SK-N-SH treated with all-trans-retinoic acid at 6 μM for 48 hours (cell line): ENCODE results near the gene ZFAND3.

Experiments used
- ATAC-seq: fragments of 200-7000 bp; cut with Tn5 transposase; 3 replicates; pipeline ENCODE4 v1.9.1; 2020; ENCODE audit warnings: mild to moderate bottlenecking, moderate library complexity
- ARNTL ChIP-seq: fragments of 450-650 bp; formaldehyde crosslinking; IDR thresholded peaks from 2 replicates; pipeline ENCODE4 v1.5.0; 2020; ENCODE audit warnings: low read depth, mild to moderate bottlenecking, moderate library complexity, borderline replicate concordance
- BACH2 ChIP-seq: fragments of 250-450 bp; sonication (Bioruptor Pico); IDR thresholded peaks from 2 replicates; pipeline ENCODE4 v1.9.0; 2021; ENCODE audit warnings: mild to moderate bottlenecking, borderline replicate concordance
- CSDC2 ChIP-seq: fragments of 250-450 bp; sonication (Bioruptor Pico); IDR thresholded peaks from 2 replicates; pipeline ENCODE4 v1.5.0; 2020; ENCODE audit warnings: mild to moderate bottlenecking, moderate library complexity
- ESRRG ChIP-seq: fragments of 250-450 bp; sonication (Bioruptor Pico); IDR thresholded peaks from 2 replicates; pipeline ENCODE4 v1.6.1; 2021; ENCODE audit warnings: mild to moderate bottlenecking
- GLIS3 ChIP-seq: fragments of 250-450 bp; sonication (Bioruptor Pico); IDR thresholded peaks from 2 replicates; pipeline ENCODE4 v1.5.0; 2020; ENCODE audit warnings: mild to moderate bottlenecking, moderate library complexity
- ISL1 ChIP-seq: fragments of 250-450 bp; sonication (Bioruptor Pico); IDR thresholded peaks from 2 replicates; pipeline ENCODE4 v2.1.2; 2022; ENCODE audit warnings: mild to moderate bottlenecking, moderate library complexity
- OSR1 ChIP-seq: fragments of 250-450 bp; sonication (Bioruptor Pico); IDR thresholded peaks from 2 replicates; pipeline ENCODE4 v1.8.0; 2022; ENCODE audit warnings: moderate library complexity, mild to moderate bottlenecking, inconsistent platforms
- PPARA ChIP-seq: fragments of 250-450 bp; sonication (Bioruptor Pico); IDR thresholded peaks from 2 replicates; pipeline ENCODE4 v1.5.0; 2020; ENCODE audit warnings: mild to moderate bottlenecking, borderline replicate concordance
- RARB ChIP-seq: fragments of 250-450 bp; sonication (Bioruptor Pico); IDR thresholded peaks from 2 replicates; pipeline ENCODE4 v1.8.0; 2021; ENCODE audit warnings: mild to moderate bottlenecking, moderate library complexity
- SNAI2 ChIP-seq: fragments of 250-450 bp; sonication (Bioruptor Pico); IDR thresholded peaks from 2 replicates; pipeline ENCODE4 v1.5.0; 2020; ENCODE audit warnings: mild to moderate bottlenecking, moderate library complexity
- TCF4 ChIP-seq: fragments of 250-450 bp; sonication (Bioruptor Pico); IDR thresholded peaks from 2 replicates; pipeline ENCODE4 v1.8.0; 2021; ENCODE audit warnings: mild to moderate bottlenecking, moderate library complexity, borderline replicate concordance
- TOX ChIP-seq: fragments of 250-450 bp; sonication (Bioruptor Pico); IDR thresholded peaks from 2 replicates; pipeline ENCODE4 v1.8.0; 2021; ENCODE audit warnings: mild to moderate bottlenecking, moderate library complexity, borderline replicate concordance
- ZC3H10 ChIP-seq: fragments of 250-450 bp; sonication (Bioruptor Pico); IDR thresholded peaks from 2 replicates; pipeline ENCODE4 v1.5.1; 2021; ENCODE audit warnings: mild to moderate bottlenecking, moderate library complexity
- ZFP3 ChIP-seq: fragments of 250-450 bp; sonication (Bioruptor Pico); IDR thresholded peaks from 2 replicates; pipeline ENCODE4 v1.5.0; 2020; ENCODE audit warnings: mild to moderate bottlenecking, moderate library complexity
- ZFP30 ChIP-seq: fragments of 450-650 bp; formaldehyde crosslinking; IDR thresholded peaks from 2 replicates; pipeline ENCODE4 v1.5.0; 2022; ENCODE audit warnings: mild to moderate bottlenecking, moderate library complexity
- ZNF70 ChIP-seq: fragments of 450-650 bp; formaldehyde crosslinking; IDR thresholded peaks from 2 replicates; pipeline ENCODE4 v1.5.0; 2020; ENCODE audit warnings: mild to moderate bottlenecking, moderate library complexity
- ZNF8 ChIP-seq: fragments of 450-650 bp; formaldehyde crosslinking; IDR thresholded peaks from 2 replicates; pipeline ENCODE4 v1.5.0; 2020; ENCODE audit warnings: mild to moderate bottlenecking, moderate library complexity
- TF ChIP-seq, protein P1 (sequence below): fragments of 250-450 bp; sonication (Bioruptor Pico); IDR thresholded peaks from 2 replicates; pipeline ENCODE4 v1.8.0; 2020; ENCODE audit warnings: mild to moderate bottlenecking, moderate library complexity, borderline replicate concordance
- TF ChIP-seq, protein P2 (sequence below): fragments of 250-450 bp; sonication (Bioruptor Pico); IDR thresholded peaks from 2 replicates; pipeline ENCODE4 v1.8.0; 2021; ENCODE audit warnings: low read depth, mild to moderate bottlenecking, moderate library complexity, borderline replicate concordance
- TF ChIP-seq, protein P3 (sequence below): fragments of 250-450 bp; sonication (Bioruptor Pico); IDR thresholded peaks from 2 replicates; pipeline ENCODE4 v1.5.1; 2021; ENCODE audit warnings: mild to moderate bottlenecking, moderate library complexity
- TF ChIP-seq, protein P4 (sequence below): fragments of 250-450 bp; sonication (Bioruptor Pico); IDR thresholded peaks from 2 replicates; pipeline ENCODE4 v1.5.1; 2020; ENCODE audit warnings: low read depth, mild to moderate bottlenecking, moderate library complexity

The ZFAND3 gene

DNA sequence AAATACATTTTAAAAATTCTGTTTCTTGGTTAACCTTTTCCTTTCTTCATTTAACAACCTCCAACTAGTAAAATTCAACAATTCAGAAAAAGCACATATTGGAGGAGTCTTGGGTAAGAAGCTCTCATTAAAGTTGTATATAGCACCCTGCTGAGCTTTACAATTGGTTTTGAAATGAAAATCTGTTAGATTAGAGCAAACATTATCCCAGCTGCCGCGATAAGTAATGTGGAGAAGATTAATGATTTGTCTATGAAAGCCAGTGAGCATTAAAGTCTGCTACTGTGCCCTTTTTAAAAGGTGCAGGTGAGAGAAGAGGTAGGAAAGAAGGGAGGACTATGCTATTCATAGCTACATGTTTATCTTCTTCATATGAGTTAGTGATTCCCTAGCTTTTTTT, 201.5 kb downstream of the ZFAND3 start:
- no peak for ATAC-seq
- TF ChIP-seq ZFP30 (no peak), PPARA (no peak), ZC3H10 (CRISPR knock-in tag) (no peak), TOX (CRISPR knock-in tag) (no peak), ESRRG (CRISPR knock-in tag) (no peak)

DNA sequence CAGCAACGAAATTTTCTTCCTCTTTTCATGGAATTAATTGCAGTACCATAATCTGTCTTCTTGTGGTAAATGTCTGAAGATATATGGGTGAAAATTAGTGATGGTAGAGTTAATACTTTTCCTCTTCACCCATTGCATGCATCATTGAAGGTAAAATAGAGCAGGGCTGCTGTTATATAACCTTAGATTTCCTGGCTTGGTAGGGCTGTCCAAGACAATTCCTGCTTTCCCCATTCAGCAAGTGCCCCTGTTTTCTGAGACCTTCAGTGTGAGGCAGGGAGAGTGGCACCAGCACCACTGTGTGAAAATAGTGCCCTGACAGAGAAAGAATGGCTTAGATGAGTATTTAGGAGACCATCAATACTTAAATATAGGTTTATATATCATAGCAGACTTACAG, 202.0 kb downstream of the ZFAND3 start:
- no peak for ATAC-seq
- TF ChIP-seq SNAI2 (CRISPR knock-in tag) = no peak
- TF ChIP-seq TOX (CRISPR knock-in tag) = no peak
- no peak for TF ChIP-seq ZNF8 (CRISPR knock-in tag)
- TF ChIP-seq, protein P1, sequence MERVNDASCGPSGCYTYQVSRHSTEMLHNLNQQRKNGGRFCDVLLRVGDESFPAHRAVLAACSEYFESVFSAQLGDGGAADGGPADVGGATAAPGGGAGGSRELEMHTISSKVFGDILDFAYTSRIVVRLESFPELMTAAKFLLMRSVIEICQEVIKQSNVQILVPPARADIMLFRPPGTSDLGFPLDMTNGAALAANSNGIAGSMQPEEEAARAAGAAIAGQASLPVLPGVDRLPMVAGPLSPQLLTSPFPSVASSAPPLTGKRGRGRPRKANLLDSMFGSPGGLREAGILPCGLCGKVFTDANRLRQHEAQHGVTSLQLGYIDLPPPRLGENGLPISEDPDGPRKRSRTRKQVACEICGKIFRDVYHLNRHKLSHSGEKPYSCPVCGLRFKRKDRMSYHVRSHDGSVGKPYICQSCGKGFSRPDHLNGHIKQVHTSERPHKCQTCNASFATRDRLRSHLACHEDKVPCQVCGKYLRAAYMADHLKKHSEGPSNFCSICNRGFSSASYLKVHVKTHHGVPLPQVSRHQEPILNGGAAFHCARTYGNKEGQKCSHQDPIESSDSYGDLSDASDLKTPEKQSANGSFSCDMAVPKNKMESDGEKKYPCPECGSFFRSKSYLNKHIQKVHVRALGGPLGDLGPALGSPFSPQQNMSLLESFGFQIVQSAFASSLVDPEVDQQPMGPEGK = no peak
- TF ChIP-seq, protein P2, sequence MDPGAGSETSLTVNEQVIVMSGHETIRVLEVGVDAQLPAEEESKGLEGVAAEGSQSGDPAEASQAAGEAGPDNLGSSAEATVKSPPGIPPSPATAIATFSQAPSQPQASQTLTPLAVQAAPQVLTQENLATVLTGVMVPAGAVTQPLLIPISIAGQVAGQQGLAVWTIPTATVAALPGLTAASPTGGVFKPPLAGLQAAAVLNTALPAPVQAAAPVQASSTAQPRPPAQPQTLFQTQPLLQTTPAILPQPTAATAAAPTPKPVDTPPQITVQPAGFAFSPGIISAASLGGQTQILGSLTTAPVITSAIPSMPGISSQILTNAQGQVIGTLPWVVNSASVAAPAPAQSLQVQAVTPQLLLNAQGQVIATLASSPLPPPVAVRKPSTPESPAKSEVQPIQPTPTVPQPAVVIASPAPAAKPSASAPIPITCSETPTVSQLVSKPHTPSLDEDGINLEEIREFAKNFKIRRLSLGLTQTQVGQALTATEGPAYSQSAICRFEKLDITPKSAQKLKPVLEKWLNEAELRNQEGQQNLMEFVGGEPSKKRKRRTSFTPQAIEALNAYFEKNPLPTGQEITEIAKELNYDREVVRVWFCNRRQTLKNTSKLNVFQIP (CRISPR knock-in tag) = no peak
- TF ChIP-seq ZNF70 (CRISPR knock-in tag) = no peak
- no peak for TF ChIP-seq GLIS3 (CRISPR knock-in tag)
- TF ChIP-seq, protein P3, sequence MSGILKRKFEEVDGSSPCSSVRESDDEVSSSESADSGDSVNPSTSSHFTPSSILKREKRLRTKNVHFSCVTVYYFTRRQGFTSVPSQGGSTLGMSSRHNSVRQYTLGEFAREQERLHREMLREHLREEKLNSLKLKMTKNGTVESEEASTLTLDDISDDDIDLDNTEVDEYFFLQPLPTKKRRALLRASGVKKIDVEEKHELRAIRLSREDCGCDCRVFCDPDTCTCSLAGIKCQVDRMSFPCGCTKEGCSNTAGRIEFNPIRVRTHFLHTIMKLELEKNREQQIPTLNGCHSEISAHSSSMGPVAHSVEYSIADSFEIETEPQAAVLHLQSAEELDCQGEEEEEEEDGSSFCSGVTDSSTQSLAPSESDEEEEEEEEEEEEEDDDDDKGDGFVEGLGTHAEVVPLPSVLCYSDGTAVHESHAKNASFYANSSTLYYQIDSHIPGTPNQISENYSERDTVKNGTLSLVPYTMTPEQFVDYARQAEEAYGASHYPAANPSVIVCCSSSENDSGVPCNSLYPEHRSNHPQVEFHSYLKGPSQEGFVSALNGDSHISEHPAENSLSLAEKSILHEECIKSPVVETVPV (CRISPR knock-in tag) = no peak
- TF ChIP-seq PPARA = no peak
- no peak for TF ChIP-seq TCF4

DNA sequence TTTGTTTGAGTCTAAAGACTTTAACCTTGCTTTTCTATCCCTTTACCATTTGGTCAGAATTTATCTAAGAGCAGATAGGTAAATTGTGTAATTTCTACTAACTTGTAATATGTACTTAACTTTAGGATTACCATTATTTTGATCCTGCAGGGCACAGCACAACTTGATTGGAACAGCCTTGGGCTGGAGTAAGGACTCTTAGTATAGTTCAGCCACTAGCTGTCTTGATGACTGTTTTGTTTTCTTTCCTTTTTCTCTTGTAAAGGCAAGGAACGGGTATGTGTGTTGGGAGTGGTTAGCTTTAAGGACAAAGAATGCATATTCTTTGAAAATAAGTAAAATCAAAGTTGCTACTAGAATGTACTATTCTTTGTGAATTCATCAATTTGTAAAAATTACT, 203.2 kb downstream of the ZFAND3 start:
- TF ChIP-seq, protein P1 = no peak
- TF ChIP-seq TCF4 (no peak), PPARA (no peak), CSDC2 (CRISPR knock-in tag) (no peak), ZC3H10 (CRISPR knock-in tag) (no peak), BACH2 (CRISPR knock-in tag) (no peak), ISL1 (CRISPR knock-in tag) (no peak), ZNF8 (CRISPR knock-in tag) (no peak), ZFP30 (no peak), ARNTL (CRISPR knock-in tag) (no peak), SNAI2 (CRISPR knock-in tag) (no peak), OSR1 (no peak)
- TF ChIP-seq, protein P3 (CRISPR knock-in tag) = no peak
- TF ChIP-seq, protein P4, sequence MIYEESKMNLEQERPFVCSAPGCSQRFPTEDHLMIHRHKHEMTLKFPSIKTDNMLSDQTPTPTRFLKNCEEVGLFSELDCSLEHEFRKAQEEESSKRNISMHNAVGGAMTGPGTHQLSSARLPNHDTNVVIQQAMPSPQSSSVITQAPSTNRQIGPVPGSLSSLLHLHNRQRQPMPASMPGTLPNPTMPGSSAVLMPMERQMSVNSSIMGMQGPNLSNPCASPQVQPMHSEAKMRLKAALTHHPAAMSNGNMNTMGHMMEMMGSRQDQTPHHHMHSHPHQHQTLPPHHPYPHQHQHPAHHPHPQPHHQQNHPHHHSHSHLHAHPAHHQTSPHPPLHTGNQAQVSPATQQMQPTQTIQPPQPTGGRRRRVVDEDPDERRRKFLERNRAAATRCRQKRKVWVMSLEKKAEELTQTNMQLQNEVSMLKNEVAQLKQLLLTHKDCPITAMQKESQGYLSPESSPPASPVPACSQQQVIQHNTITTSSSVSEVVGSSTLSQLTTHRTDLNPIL = no peak
- no peak for ATAC-seq

DNA sequence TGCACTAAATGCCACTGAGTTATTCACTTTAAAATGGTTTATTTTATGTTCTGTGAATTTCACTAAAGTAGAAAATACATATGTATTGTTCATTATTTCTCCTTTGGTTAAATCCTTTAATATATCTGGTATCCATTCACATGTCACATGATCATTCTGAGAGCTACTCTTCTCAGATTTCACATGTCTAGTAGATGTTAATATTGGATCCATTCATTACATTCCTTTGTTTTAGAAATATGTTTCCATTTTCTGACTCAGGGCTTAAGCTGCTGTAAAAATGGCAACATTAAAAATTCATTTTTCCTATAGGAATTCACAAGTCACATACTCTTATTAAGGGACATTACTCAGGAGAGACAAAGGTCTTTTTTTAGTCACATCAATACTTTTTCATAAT, 205.4 kb downstream of the ZFAND3 start:
- ATAC-seq = no peak
- TF ChIP-seq, protein P3 (CRISPR knock-in tag) = no peak
- TF ChIP-seq TCF4 (no peak), OSR1 (no peak), RARB (CRISPR knock-in tag) (no peak), TOX (CRISPR knock-in tag) (no peak), ZNF8 (CRISPR knock-in tag) (no peak), ZFP3 (CRISPR knock-in tag) (no peak)
- TF ChIP-seq, protein P1 = no peak
- TF ChIP-seq, protein P2 (CRISPR knock-in tag) = no peak
